ENCODE data around the gene SP5. TPM values are rescaled to one million over a fixed set of nuclear protein-coding genes. Genes with fewer than 3 reads are reported as not detected.
"Not testable (repeated sequence)": the region's sequence is repeated elsewhere in the genome, so short reads cannot be mapped to it uniquely, and the experiment has no call there.

Gene SP5
- total RNA-seq, 2 donors from 2014 or later, result 1.2 to 3.5 TPM

GRCh38 chr2:170719810-170720209 is 4.7 kb downstream of the SP5 start:
- no peak for TF ChIP-seq CTCF (IDR thresholded peaks at IDR 0.05)
- H3K27ac ChIP-seq, result no peak overlapping the region
- H3K36me3 ChIP-seq, result no peaks in the 10 kb centered on the region
- peaks cover 7% of the 10 kb centered on the region for H3K4me1 ChIP-seq
- H3K4me3 ChIP-seq, result no peak overlapping the region
- intact Hi-C loops (cut with DNase I), result loop anchor here (5.0 kb wide), 2 partner anchors 92 to 313 kb away; no protein-coding TSS in a partner anchor
- H3K27me3 ChIP-seq, result peaks cover 25% of the 10 kb centered on the region
- H3K9ac ChIP-seq (ENCODE audit: low read depth in 2 of 2, low read length in 2 of 2), result no peak overlapping the region
- no peak for DNase-seq
- no peaks in the 10 kb centered on the region for H3K9me3 ChIP-seq

GRCh38 chr2:170721678-170722077 is 6.5 kb downstream of the SP5 start:
- H3K9me3 ChIP-seq, result no peaks in the 10 kb centered on the region
- intact Hi-C loops (cut with DNase I), result no loop called here
- H3K4me3 ChIP-seq, result no peak overlapping the region
- no peak overlapping the region for H3K27ac ChIP-seq
- H3K9ac ChIP-seq (ENCODE audit: low read depth in 2 of 2, low read length in 2 of 2), result no peak overlapping the region
- H3K4me1 ChIP-seq, result peaks cover 4% of the 10 kb centered on the region
- no peaks in the 10 kb centered on the region for H3K36me3 ChIP-seq
- peaks cover 9% of the 10 kb centered on the region for H3K27me3 ChIP-seq
- TF ChIP-seq CTCF (IDR thresholded peaks at IDR 0.05), result no peak
- DNase-seq, result no peak

- intact Hi-C loops (cut with DNase I), result no loop called here
- no peaks in the 10 kb centered on the region for H3K9me3 ChIP-seq
- TF ChIP-seq CTCF (IDR thresholded peaks at IDR 0.05), result no peak
Observed at GRCh38 chr2:170722301-170722700, 7.2 kb downstream of the SP5 start.

GRCh38 chr2:170723446-170723958 is 8.4 kb downstream of the SP5 start:
- Histone ChIP-seq H3K27me3 (no peaks in the 10 kb centered on the region), H3K9me3 (no peaks in the 10 kb centered on the region), H3K4me1 (no peaks in the 10 kb centered on the region), H3K9ac (ENCODE audit: low read depth in 2 of 2, low read length in 2 of 2) (no peak overlapping the region), H3K36me3 (no peaks in the 10 kb centered on the region), H3K27ac (no peak overlapping the region), H3K4me3 (no peak overlapping the region)
- intact Hi-C loops (cut with DNase I), result no loop called here
- TF ChIP-seq CTCF (IDR thresholded peaks at IDR 0.05), result no peak
- no peak for DNase-seq

More at GRCh38 chr2:170722301-170722700, 7.2 kb downstream of the SP5 start:
- Histone ChIP-seq H3K27me3 (peaks cover 3% of the 10 kb centered on the region), H3K36me3 (no peaks in the 10 kb centered on the region), H3K4me3 (no peak overlapping the region), H3K27ac (no peak overlapping the region), H3K9ac (ENCODE audit: low read depth in 2 of 2, low read length in 2 of 2) (no peak overlapping the region), H3K4me1 (no peaks in the 10 kb centered on the region)
- DNase-seq, result no peak

GRCh38 chr2:170733798-170734600 is 18.9 kb downstream of the SP5 start:
- no peak for TF ChIP-seq CTCF (IDR thresholded peaks at IDR 0.05)
- Histone ChIP-seq H3K4me3 (no peak overlapping the region), H3K36me3 (no peaks in the 10 kb centered on the region), H3K9me3 (no peaks in the 10 kb centered on the region), H3K27ac (no peak overlapping the region), H3K4me1 (no peaks in the 10 kb centered on the region), H3K9ac (ENCODE audit: low read depth in 2 of 2, low read length in 2 of 2) (no peak overlapping the region), H3K27me3 (no peaks in the 10 kb centered on the region)
- intact Hi-C loops (cut with DNase I), result no loop called here
- no peak for DNase-seq

- H3K36me3 ChIP-seq; H3K27ac ChIP-seq; H3K9me3 ChIP-seq; H3K9ac ChIP-seq (ENCODE audit: low read depth in 2 of 2, low read length in 2 of 2); intact Hi-C loops (cut with DNase I); DNase-seq; H3K4me1 ChIP-seq; H3K4me3 ChIP-seq; H3K27me3 ChIP-seq: not testable (repeated sequence)
Observed at GRCh38 chr2:170734601-170735000, 19.5 kb downstream of the SP5 start.

Data from colonic mucosa (tissue), 4 donors.